CD14-positive monocyte (primary cell): ENCODE data around the gene G6PC1. TPM values are rescaled to one million over a fixed set of nuclear protein-coding genes. Genes with fewer than 3 reads are reported as not detected.

Experiments used
- DNase-seq, 3 donors: peaks; one replicate each; pipeline ENCODE4 v3.0.0-alpha.2; 2011 to 2022
- H2AFZ ChIP-seq: 2 replicates; pipeline ENCODE4 v1.6.0; 2012; ENCODE audit warnings: mild to moderate bottlenecking, low read depth, low read length, inconsistent platforms; ENCODE audit not compliant: insufficient read depth, poor library complexity, severe bottlenecking
- H3K27ac ChIP-seq, 2 donors: 1 replicate in 1 of 2; 2 replicates in 1 of 2; pipeline ENCODE4 v1.5.1; 2012 to 2013; ENCODE audit warnings: low read length in 2 of 2, control low read depth in 1 of 2, inconsistent platforms in 1 of 2, low read depth in 1 of 2, mild to moderate bottlenecking in 1 of 2
- H3K27me3 ChIP-seq, 2 donors: one replicate each; pipeline versions ENCODE4 v1.6.0 to v1.6.1; 2011 to 2013; ENCODE audit warnings: low read length in 2 of 2; ENCODE audit not compliant: control insufficient read depth in 2 of 2, insufficient read depth in 2 of 2
- H3K36me3 ChIP-seq, 2 donors: replicated peaks in 1 of 2; 1 replicate in 1 of 2; 2 replicates in 1 of 2; pipeline versions ENCODE4 v1.5.1 to v1.6.1; 2012 to 2013; ENCODE audit warnings: low read length in 2 of 2, control low read depth in 1 of 2, inconsistent platforms in 1 of 2, mild to moderate bottlenecking in 1 of 2; ENCODE audit not compliant: insufficient read depth in 2 of 2, control insufficient read depth in 1 of 2
- H3K4me1 ChIP-seq, 2 donors: 1 replicate in 1 of 2; 2 replicates in 1 of 2; pipeline versions ENCODE4 v1.5.1 to v1.6.1; 2012 to 2013; ENCODE audit warnings: low read length in 2 of 2, control low read depth in 1 of 2, inconsistent platforms in 1 of 2, mild to moderate bottlenecking in 1 of 2, moderate library complexity in 1 of 2; ENCODE audit not compliant: insufficient read depth in 2 of 2, control insufficient read depth in 1 of 2
- H3K4me2 ChIP-seq: replicated peaks from 2 replicates; pipeline ENCODE3; 2012; ENCODE audit warnings: low read length, moderate library complexity, mild to moderate bottlenecking; ENCODE audit not compliant: poor library complexity, severe bottlenecking; ENCODE audit errors: extremely low read depth
- H3K4me3 ChIP-seq, 3 experiments: fragments of 200-600 bp in 1 of 3; sonication (generic) in 1 of 3; replicated peaks in 1 of 3; 1 replicate in 2 of 3; 2 replicates in 1 of 3; pipeline ENCODE4 v1.5.1; 2011 to 2013; ENCODE audit warnings: low read length in 3 of 3, mild to moderate bottlenecking in 3 of 3, control low read depth in 2 of 3, low read depth in 2 of 3, inconsistent platforms in 1 of 3, moderate library complexity in 1 of 3
- H3K79me2 ChIP-seq: 2 replicates; pipeline ENCODE4 v1.6.0; 2012; ENCODE audit warnings: mild to moderate bottlenecking, control low read depth, inconsistent platforms, low read length, moderate library complexity; ENCODE audit not compliant: insufficient read depth
- H3K9ac ChIP-seq: 2 replicates; pipeline ENCODE4 v1.6.0; 2017; ENCODE audit warnings: low read length, mild to moderate bottlenecking; ENCODE audit not compliant: insufficient read depth, poor library complexity, severe bottlenecking
- H3K9me3 ChIP-seq, 2 donors: replicated peaks in 1 of 2; 1 replicate in 1 of 2; 2 replicates in 1 of 2; pipeline versions ENCODE4 v1.5.1 to v1.6.1; 2012 to 2013; ENCODE audit warnings: low read length in 2 of 2, control low read depth in 1 of 2; ENCODE audit not compliant: control insufficient read depth in 1 of 2, insufficient read depth in 1 of 2
- H4K20me1 ChIP-seq: 2 replicates; pipeline ENCODE4 v1.6.0; 2012; ENCODE audit warnings: mild to moderate bottlenecking, low read length, control low read depth, moderate library complexity; ENCODE audit not compliant: insufficient read depth
- H3K27ac Mint-ChIP-seq, 7 donors: one replicate each; pipeline ENCODE4 v1.8.0; 2020; ENCODE audit warnings: mild to moderate bottlenecking in 7 of 7, mixed read lengths in 7 of 7, moderate library complexity in 6 of 7, inconsistent platforms in 2 of 7
- H3K27me3 Mint-ChIP-seq, 3 donors: one replicate each; pipeline ENCODE4 v1.8.0; 2021 to 2022; ENCODE audit warnings: low read depth in 3 of 3, mild to moderate bottlenecking in 3 of 3, mixed read lengths in 3 of 3, moderate library complexity in 3 of 3, inconsistent platforms in 1 of 3
- H3K36me3 Mint-ChIP-seq, 2 donors: one replicate each; pipeline ENCODE4 v1.8.0; 2020; ENCODE audit warnings: mixed read lengths in 2 of 2, inconsistent platforms in 1 of 2, mild to moderate bottlenecking in 1 of 2
- H3K4me1 Mint-ChIP-seq: one replicate; pipeline ENCODE4 v1.8.0; 2020; ENCODE audit warnings: mild to moderate bottlenecking, mixed read lengths
- H3K4me3 Mint-ChIP-seq, 2 donors: one replicate each; pipeline ENCODE4 v1.8.0; 2020; ENCODE audit warnings: mild to moderate bottlenecking in 2 of 2, mixed read lengths in 2 of 2, moderate library complexity in 1 of 2
- H3K9me3 Mint-ChIP-seq, 7 donors: one replicate each; pipeline ENCODE4 v1.8.0; 2020 to 2022; ENCODE audit warnings: mixed read lengths in 7 of 7, mild to moderate bottlenecking in 6 of 7, moderate library complexity in 6 of 7, inconsistent platforms in 2 of 7
- CTCF ChIP-seq: fragments of 200-600 bp; IDR thresholded peaks from one replicate; pipeline ENCODE4 v1.8.0; 2022; ENCODE audit warnings: antibody characterized with exemption, mild to moderate bottlenecking
- WGBS: methylation state at CpG from one replicate; pipeline ENCODE4 v1.1.5; 2013; ENCODE audit warnings: missing lambda C conversion rate; ENCODE audit not compliant: insufficient coverage; 5-methylcytosine and 5-hydroxymethylcytosine counted together
- intact Hi-C, 2 donors: fragments of 100-400 bp; cut with micrococcal nuclease; formaldehyde crosslinking; loops; one replicate each; pipeline versions ENCODE4 v1.15.0 to v1.15.1; 2023
- polyA plus RNA-seq, 3 donors: library from polyadenylated mRNA; depleted of rRNA in 1 of 3; unstranded in 2 of 3; stranded (reverse) in 1 of 3; fragments of 300-500 nt in 2 of 3; fragments of >200 nt in 1 of 3; fragmentation: Illumina TruSeq in 2 of 3; gene quantifications; 1 replicate in 2 of 3; 2 replicates in 1 of 3; pipeline ENCODE4 v1.2.3, GENCODE V29; 2012 to 2021

The G6PC1 gene
- polyA plus RNA-seq, 3 donors: not detected

- Mint-ChIP-seq H3K27me3 (peaks cover 8 to 12% (median 11%) of the 10 kb centered on the region in 3 donors), H3K9me3 (peaks cover 0 to 5% (median 0%) of the 10 kb centered on the region in 7 donors), H3K36me3 (no peaks in the 10 kb centered on the region), H3K4me3 (no peak overlapping the region), H3K27ac (no peak overlapping the region), H3K4me1 (peaks cover 3% of the 10 kb centered on the region)
- no peak for TF ChIP-seq CTCF
- intact Hi-C loops: no loop called here
- no peak overlapping the region for H3K27ac ChIP-seq
- H2AFZ ChIP-seq: no peak overlapping the region
- no peaks in the 10 kb centered on the region for H3K27me3 ChIP-seq
- WGBS: 97% methylated on average over 10 of the region's 10 CpGs
- H3K9ac ChIP-seq: no peak overlapping the region
- no peaks in the 10 kb centered on the region for H3K79me2 ChIP-seq
- H3K4me2 ChIP-seq: no peak overlapping the region
- no peak for DNase-seq
- no peaks in the 10 kb centered on the region for H3K4me1 ChIP-seq
- H3K36me3 ChIP-seq: no peaks in the 10 kb centered on the region
- H4K20me1 ChIP-seq: no peaks in the 10 kb centered on the region
- H3K4me3 ChIP-seq: no peak overlapping the region
- H3K9me3 ChIP-seq: no peaks in the 10 kb centered on the region
These were observed 23.6 kb upstream of the G6PC1 start for GRCh38 chr17:42877037-42877436.

- peaks cover 3% of the 10 kb centered on the region for H3K4me1 Mint-ChIP-seq
- H3K36me3 ChIP-seq: no peaks in the 10 kb centered on the region
- no peaks in the 10 kb centered on the region for H3K9me3 ChIP-seq
- intact Hi-C loops: no loop called here
- H3K4me3 ChIP-seq: no peak overlapping the region
- H3K79me2 ChIP-seq: no peaks in the 10 kb centered on the region
- no peaks in the 10 kb centered on the region for H3K27me3 ChIP-seq
- 91% methylated on average over 11 of the region's 13 CpGs for WGBS
- TF ChIP-seq CTCF: no peak
- H3K27me3 Mint-ChIP-seq: peaks cover 10 to 12% (median 12%) of the 10 kb centered on the region in 3 donors
- peaks cover 0 to 5% (median 0%) of the 10 kb centered on the region in 7 donors for H3K9me3 Mint-ChIP-seq
- no peak overlapping the region for H3K9ac ChIP-seq
- no peaks in the 10 kb centered on the region for H3K36me3 Mint-ChIP-seq
- no peak overlapping the region for H3K27ac ChIP-seq
- H4K20me1 ChIP-seq: no peaks in the 10 kb centered on the region
- no peak overlapping the region for H3K27ac Mint-ChIP-seq
- no peak overlapping the region for H3K4me3 Mint-ChIP-seq
- no peak overlapping the region for H3K4me2 ChIP-seq
- no peak for DNase-seq
- no peaks in the 10 kb centered on the region for H3K4me1 ChIP-seq
- no peak overlapping the region for H2AFZ ChIP-seq
These were observed 22.3 kb upstream of the G6PC1 start for GRCh38 chr17:42878123-42878880.
